ENCODE data around the gene NFIA. TPM values are rescaled to one million over a fixed set of nuclear protein-coding genes. Genes with fewer than 3 reads are reported as not detected.

Gene NFIA
- total RNA-seq, 1 experiment from 2014 or later: 38.6 TPM

DNA sequence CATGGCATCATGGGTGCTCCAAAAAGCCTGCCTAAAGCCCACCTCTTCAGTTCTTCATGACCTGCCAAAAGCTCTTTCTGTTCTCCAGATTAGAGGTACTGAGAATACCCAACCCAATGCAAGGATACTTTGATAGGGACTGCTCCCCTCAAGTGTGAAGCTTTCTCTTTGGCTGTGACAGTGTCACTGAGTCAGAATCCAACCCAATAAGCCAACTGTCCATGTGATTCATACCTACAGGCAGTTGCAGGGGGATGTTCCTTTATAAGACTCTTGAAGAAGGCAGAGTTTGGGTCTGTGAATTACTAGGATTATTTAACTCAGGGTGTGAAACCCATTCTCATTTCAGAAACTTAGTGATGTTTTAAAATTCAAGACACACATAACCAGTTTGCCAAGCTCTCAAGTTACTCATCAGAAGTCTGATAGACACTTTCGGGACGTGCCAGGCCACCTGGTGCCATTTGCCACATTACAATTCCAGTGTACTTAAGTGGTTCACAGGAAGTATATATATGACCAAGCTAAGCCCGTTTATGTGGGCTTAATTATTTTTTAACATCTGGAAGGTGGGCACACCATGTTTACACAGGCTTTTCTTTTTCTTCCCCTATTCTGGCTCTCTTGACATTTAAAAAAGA lies 265.8 kb downstream of the NFIA start:
- no peak overlapping the region for H3K4me3 Mint-ChIP-seq (ENCODE audit: low read depth, unreplicated experiment)
- CTCF ChIA-PET: interaction anchor here (0.6 kb wide), 1 partner anchor 300 kb away, joined by 6 read pairs; no protein-coding TSS in a partner anchor
- no peak for TF ChIP-seq CTCF (IDR thresholded peaks at IDR 0.05; ENCODE audit: unreplicated experiment)
- peaks cover 3% of the 10 kb centered on the region for H3K9me3 Mint-ChIP-seq (ENCODE audit: low read depth, unreplicated experiment)
- no peaks in the 10 kb centered on the region for H3K27me3 Mint-ChIP-seq (ENCODE audit: unreplicated experiment)
- H3K4me1 Mint-ChIP-seq (ENCODE audit: low read depth, unreplicated experiment): peaks cover 10% of the 10 kb centered on the region
- no peak overlapping the region for H3K27ac Mint-ChIP-seq (ENCODE audit: unreplicated experiment)
- no peaks in the 10 kb centered on the region for H3K36me3 Mint-ChIP-seq (ENCODE audit: insufficient read depth, unreplicated experiment)
- no peak for DNase-seq
- BruUV-seq (replicated peaks): no TSS peak
- intact Hi-C loops (cut with micrococcal nuclease; ENCODE audit: unreplicated experiment): no loop called here

DNA sequence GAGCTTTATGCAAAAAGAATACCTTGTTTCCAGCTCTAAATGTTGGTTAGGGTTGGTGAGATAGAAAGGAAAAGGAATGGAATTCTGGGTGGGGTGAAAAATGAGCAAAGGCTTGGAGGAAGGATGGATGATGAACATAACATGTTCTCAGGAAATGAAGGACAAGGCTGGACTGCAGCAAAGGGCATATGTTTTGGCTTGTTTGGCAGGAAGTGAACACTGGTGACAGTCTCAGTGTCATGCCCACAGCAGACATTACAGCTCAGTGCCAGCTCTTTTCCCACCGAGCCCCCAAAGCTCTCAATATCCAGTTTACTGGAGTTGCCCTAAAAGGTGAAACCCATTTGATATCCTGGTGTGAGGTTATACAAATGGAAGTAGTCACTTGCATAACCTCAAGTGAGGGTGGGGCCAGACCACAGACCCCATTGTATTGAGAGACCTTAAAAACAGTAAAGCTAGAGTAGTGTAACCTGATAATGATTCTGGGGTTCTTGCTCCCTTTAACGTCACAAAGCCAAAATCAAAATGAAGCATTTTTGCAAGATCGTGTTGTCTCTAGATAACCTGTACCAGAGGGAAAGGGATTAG lies 270.6 kb downstream of the NFIA start:
- H3K4me1 Mint-ChIP-seq (ENCODE audit: low read depth, unreplicated experiment): no peaks in the 10 kb centered on the region
- BruUV-seq (replicated peaks): no TSS peak
- no peaks in the 10 kb centered on the region for H3K27me3 Mint-ChIP-seq (ENCODE audit: unreplicated experiment)
- H3K9me3 Mint-ChIP-seq (ENCODE audit: low read depth, unreplicated experiment): no peaks in the 10 kb centered on the region
- no peak overlapping the region for H3K27ac Mint-ChIP-seq (ENCODE audit: unreplicated experiment)
- CTCF ChIA-PET: no interaction called here
- no peak for DNase-seq
- intact Hi-C loops (cut with micrococcal nuclease; ENCODE audit: unreplicated experiment): loop anchor here (5.0 kb wide), 1 partner anchor 99 kb away; no protein-coding TSS in a partner anchor
- H3K36me3 Mint-ChIP-seq (ENCODE audit: insufficient read depth, unreplicated experiment): no peaks in the 10 kb centered on the region
- TF ChIP-seq CTCF (IDR thresholded peaks at IDR 0.05; ENCODE audit: unreplicated experiment): no peak
- H3K4me3 Mint-ChIP-seq (ENCODE audit: low read depth, unreplicated experiment): no peak overlapping the region

DNA sequence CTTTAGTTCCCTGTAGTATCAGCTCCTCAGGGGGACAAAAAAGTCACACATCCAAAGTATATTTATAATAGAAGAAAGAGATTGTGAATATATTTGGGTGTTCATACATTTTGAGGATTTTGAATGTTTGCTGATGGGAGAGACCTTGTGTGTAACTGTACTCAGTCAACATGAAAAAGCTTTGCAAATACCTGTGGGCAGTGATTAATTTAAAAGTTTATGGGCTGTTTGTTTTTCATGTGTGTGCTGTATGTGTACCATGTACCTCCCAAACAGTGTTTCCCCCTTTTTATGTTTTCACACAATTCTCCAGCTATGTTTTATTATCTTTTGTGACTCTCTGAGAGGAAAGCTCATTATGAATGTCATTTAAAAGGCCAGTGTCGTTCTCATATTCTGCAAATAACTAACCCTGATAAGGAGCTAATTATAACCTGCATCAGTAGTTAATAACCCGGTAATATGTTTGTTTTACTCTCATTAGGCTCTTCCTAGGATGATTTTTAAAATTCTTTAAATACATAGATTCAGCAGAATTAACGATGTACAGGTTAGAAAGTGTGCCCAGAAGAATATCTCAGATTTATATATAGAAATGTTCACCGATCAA lies 271.5 kb downstream of the NFIA start:
- no peaks in the 10 kb centered on the region for H3K9me3 Mint-ChIP-seq (ENCODE audit: low read depth, unreplicated experiment)
- no peak for DNase-seq
- BruUV-seq (replicated peaks): no TSS peak
- H3K36me3 Mint-ChIP-seq (ENCODE audit: insufficient read depth, unreplicated experiment): no peaks in the 10 kb centered on the region
- H3K4me3 Mint-ChIP-seq (ENCODE audit: low read depth, unreplicated experiment): no peak overlapping the region
- no peak for TF ChIP-seq CTCF (IDR thresholded peaks at IDR 0.05; ENCODE audit: unreplicated experiment)
- intact Hi-C loops (cut with micrococcal nuclease; ENCODE audit: unreplicated experiment): loop anchor here (5.0 kb wide), 1 partner anchor 98 kb away; no protein-coding TSS in a partner anchor
- no peaks in the 10 kb centered on the region for H3K4me1 Mint-ChIP-seq (ENCODE audit: low read depth, unreplicated experiment)
- H3K27me3 Mint-ChIP-seq (ENCODE audit: unreplicated experiment): no peaks in the 10 kb centered on the region
- CTCF ChIA-PET: no interaction called here
- no peak overlapping the region for H3K27ac Mint-ChIP-seq (ENCODE audit: unreplicated experiment)

GRCh38 chr1:61356016-61356415 lies 273.7 kb downstream of the NFIA start:
- H3K4me3 Mint-ChIP-seq (ENCODE audit: low read depth, unreplicated experiment): no peak overlapping the region
- H3K27me3 Mint-ChIP-seq (ENCODE audit: unreplicated experiment): no peaks in the 10 kb centered on the region
- H3K4me1 Mint-ChIP-seq (ENCODE audit: low read depth, unreplicated experiment): no peaks in the 10 kb centered on the region
- no peaks in the 10 kb centered on the region for H3K9me3 Mint-ChIP-seq (ENCODE audit: low read depth, unreplicated experiment)
- CTCF ChIA-PET: no interaction called here
- TF ChIP-seq CTCF (IDR thresholded peaks at IDR 0.05; ENCODE audit: unreplicated experiment): no peak
- H3K36me3 Mint-ChIP-seq (ENCODE audit: insufficient read depth, unreplicated experiment): no peaks in the 10 kb centered on the region
- no peak for DNase-seq
- BruUV-seq (replicated peaks): no TSS peak
- intact Hi-C loops (cut with micrococcal nuclease; ENCODE audit: unreplicated experiment): no loop called here
- no peak overlapping the region for H3K27ac Mint-ChIP-seq (ENCODE audit: unreplicated experiment)

All from Calu3 (cell line).